Mucosa of stomach (tissue), 1 donor: ENCODE data around the gene BCKDK.

Experiments used
- H3K27me3 ChIP-seq: one replicate; pipeline ENCODE4 v1.7.0; 2013; ENCODE audit warnings: mild to moderate bottlenecking, low read length; ENCODE audit not compliant: control insufficient read depth, insufficient read depth
- H3K36me3 ChIP-seq: one replicate; pipeline ENCODE4 v1.7.0; 2013; ENCODE audit warnings: low read length; ENCODE audit not compliant: control insufficient read depth, insufficient read depth
- H3K4me1 ChIP-seq: one replicate; pipeline ENCODE4 v1.7.0; 2013; ENCODE audit warnings: mild to moderate bottlenecking, low read length; ENCODE audit not compliant: control insufficient read depth, insufficient read depth
- H3K4me3 ChIP-seq: one replicate; pipeline ENCODE4 v1.7.0; 2013; ENCODE audit warnings: low read length
- H3K9ac ChIP-seq: one replicate; pipeline ENCODE4 v1.7.0; 2013; ENCODE audit warnings: mild to moderate bottlenecking, low read length, moderate library complexity
- H3K9me3 ChIP-seq: one replicate; pipeline ENCODE4 v1.7.0; 2013; ENCODE audit warnings: mild to moderate bottlenecking, low read length, moderate library complexity; ENCODE audit not compliant: control insufficient read depth
- donor health status: Pancreatic carcinoma.

The BCKDK gene

GRCh38 chr16:31082368-31083045 lies 25.7 kb upstream of the BCKDK start:
- Histone ChIP-seq H3K4me3 (no peak overlapping the region), H3K27me3 (no peaks in the 10 kb centered on the region), H3K9me3 (no peaks in the 10 kb centered on the region), H3K4me1 (peaks cover 4% of the 10 kb centered on the region), H3K36me3 (peaks cover 10% of the 10 kb centered on the region), H3K9ac (no peak overlapping the region)

- H3K4me1 ChIP-seq = peaks cover 8% of the 10 kb centered on the region
- no peaks in the 10 kb centered on the region for H3K27me3 ChIP-seq
- H3K9ac ChIP-seq = no peak overlapping the region
- no peaks in the 10 kb centered on the region for H3K9me3 ChIP-seq
- H3K4me3 ChIP-seq = no peak overlapping the region
- peaks cover 10% of the 10 kb centered on the region for H3K36me3 ChIP-seq
Observed at GRCh38 chr16:31083081-31083480, 25.1 kb upstream of the BCKDK start.

GRCh38 chr16:31083556-31083955 lies 24.6 kb upstream of the BCKDK start:
- H3K27me3 ChIP-seq = no peaks in the 10 kb centered on the region
- H3K36me3 ChIP-seq = peaks cover 10% of the 10 kb centered on the region
- no peak overlapping the region for H3K4me3 ChIP-seq
- H3K9me3 ChIP-seq = no peaks in the 10 kb centered on the region
- H3K9ac ChIP-seq = no peak overlapping the region
- H3K4me1 ChIP-seq = peaks cover 13% of the 10 kb centered on the region

- Histone ChIP-seq H3K9ac (no peak overlapping the region), H3K27me3 (no peaks in the 10 kb centered on the region), H3K4me3 (no peak overlapping the region), H3K9me3 (no peaks in the 10 kb centered on the region), H3K4me1 (peaks cover 16% of the 10 kb centered on the region), H3K36me3 (peaks cover 10% of the 10 kb centered on the region)
Observed at GRCh38 chr16:31083981-31084380, 24.2 kb upstream of the BCKDK start.

GRCh38 chr16:31084584-31085302 lies 23.4 kb upstream of the BCKDK start:
- peaks cover 10% of the 10 kb centered on the region for H3K36me3 ChIP-seq
- peaks cover 16% of the 10 kb centered on the region for H3K4me1 ChIP-seq
- H3K4me3 ChIP-seq = no peak overlapping the region
- H3K27me3 ChIP-seq = no peaks in the 10 kb centered on the region
- no peaks in the 10 kb centered on the region for H3K9me3 ChIP-seq
- no peak overlapping the region for H3K9ac ChIP-seq

- peaks cover 16% of the 10 kb centered on the region for H3K4me1 ChIP-seq
Observed at GRCh38 chr16:31085411-31085810, 22.8 kb upstream of the BCKDK start.

GRCh38 chr16:31085873-31086628 lies 22.1 kb upstream of the BCKDK start:
- Histone ChIP-seq H3K4me1 (peaks cover 16% of the 10 kb centered on the region), H3K9ac (no peak overlapping the region), H3K36me3 (no peaks in the 10 kb centered on the region), H3K4me3 (no peak overlapping the region), H3K27me3 (no peaks in the 10 kb centered on the region), H3K9me3 (no peaks in the 10 kb centered on the region)

More at GRCh38 chr16:31085411-31085810, 22.8 kb upstream of the BCKDK start:
- H3K27me3 ChIP-seq = no peaks in the 10 kb centered on the region
- H3K9ac ChIP-seq = no peak overlapping the region
- no peak overlapping the region for H3K4me3 ChIP-seq
- no peaks in the 10 kb centered on the region for H3K9me3 ChIP-seq
- peaks cover 5% of the 10 kb centered on the region for H3K36me3 ChIP-seq

- H3K27me3 ChIP-seq = no peaks in the 10 kb centered on the region
- no peak overlapping the region for H3K9ac ChIP-seq
- peaks cover 16% of the 10 kb centered on the region for H3K4me1 ChIP-seq
- no peak overlapping the region for H3K4me3 ChIP-seq
- no peaks in the 10 kb centered on the region for H3K9me3 ChIP-seq
- no peaks in the 10 kb centered on the region for H3K36me3 ChIP-seq
Observed at GRCh38 chr16:31086629-31086906, 21.6 kb upstream of the BCKDK start.

GRCh38 chr16:31087481-31087880 lies 20.7 kb upstream of the BCKDK start:
- H3K36me3 ChIP-seq = no peaks in the 10 kb centered on the region
- no peak overlapping the region for H3K9ac ChIP-seq
- no peaks in the 10 kb centered on the region for H3K9me3 ChIP-seq
- H3K4me3 ChIP-seq = no peak overlapping the region
- no peaks in the 10 kb centered on the region for H3K27me3 ChIP-seq
- peaks cover 12% of the 10 kb centered on the region for H3K4me1 ChIP-seq

GRCh38 chr16:31087971-31088370 lies 20.2 kb upstream of the BCKDK start:
- no peaks in the 10 kb centered on the region for H3K27me3 ChIP-seq
- H3K4me1 ChIP-seq = peaks cover 12% of the 10 kb centered on the region
- no peaks in the 10 kb centered on the region for H3K9me3 ChIP-seq
- H3K9ac ChIP-seq = no peak overlapping the region
- no peaks in the 10 kb centered on the region for H3K36me3 ChIP-seq
- no peak overlapping the region for H3K4me3 ChIP-seq

GRCh38 chr16:31088459-31089183 lies 19.6 kb upstream of the BCKDK start, which contains the start of gene PRSS53:
Gene PRSS53 (minus strand): TSS chr16:31088943. CDS start chr16:31088809, 134 bp downstream.
- no peaks in the 10 kb centered on the region for H3K9me3 ChIP-seq
- H3K36me3 ChIP-seq = no peaks in the 10 kb centered on the region
- no peak within 1 kb of the TSS for H3K4me3 ChIP-seq
- H3K27me3 ChIP-seq = no peaks in the 10 kb centered on the region
- H3K4me1 ChIP-seq = peaks cover 16% of the 10 kb centered on the region
- no peak within 1 kb of the TSS for H3K9ac ChIP-seq
